Retinal pigment epithelial cell (primary cell): Measurements from ENCODE around the gene ARHGAP24.
"Not testable (repeated sequence)": the region's sequence is repeated elsewhere in the genome, so short reads cannot be mapped to it uniquely, and the experiment has no call there.

ENCODE experiments used
- DNase-seq: peaks from one replicate; pipeline ENCODE4 v3.0.0-alpha.2; 2010; ENCODE audit warnings: low read depth
- H3K4me3 ChIP-seq: 2 replicates; pipeline ENCODE4 v1.5.1; 2011; ENCODE audit warnings: mild to moderate bottlenecking, low read length, control low read depth, moderate library complexity
- TF ChIP-seq, protein P1 (sequence below): conservative IDR thresholded peaks from 2 replicates; pipeline ENCODE4 v1.5.1; 2011; ENCODE audit warnings: low read depth, low read length, control low read depth, inconsistent platforms

ARHGAP24 gene

DNA sequence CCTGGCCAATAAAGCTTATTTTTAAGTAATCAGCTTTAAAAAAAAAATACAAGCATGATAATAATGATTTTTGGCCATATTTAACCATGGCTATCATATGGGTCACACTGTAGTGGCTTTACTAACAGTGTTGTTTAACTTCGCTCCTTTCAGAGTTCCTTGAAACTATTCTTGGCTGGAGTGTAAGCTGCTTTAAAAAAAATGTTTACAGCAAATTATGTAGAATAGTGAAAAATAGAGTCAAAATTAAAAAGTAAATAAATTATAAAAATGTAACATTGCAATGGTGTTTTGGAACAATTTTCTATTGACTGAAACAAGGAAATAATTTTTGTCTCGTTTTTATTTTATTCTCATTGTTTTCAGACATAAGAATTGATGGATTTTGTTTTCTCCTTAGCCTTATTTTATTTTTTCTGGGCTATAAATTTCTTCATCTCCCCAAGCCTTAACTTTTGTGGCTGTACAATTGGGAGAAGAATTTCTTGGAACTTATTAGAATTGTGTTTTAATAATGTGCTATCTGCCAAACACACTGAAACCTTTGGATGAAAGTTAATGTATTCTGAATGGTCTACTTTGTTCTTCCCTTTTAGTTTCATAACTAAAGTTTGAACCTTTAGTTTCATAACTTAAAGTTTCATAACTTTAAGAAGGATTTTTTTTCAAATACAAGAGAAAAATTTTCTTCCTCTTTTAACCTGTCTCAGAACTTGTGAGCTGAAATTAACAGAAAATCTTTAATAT is 182.0 kb downstream of the ARHGAP24 start:
- H3K4me3 ChIP-seq = no peak overlapping the region
- no peak for DNase-seq
- TF ChIP-seq, protein P1, sequence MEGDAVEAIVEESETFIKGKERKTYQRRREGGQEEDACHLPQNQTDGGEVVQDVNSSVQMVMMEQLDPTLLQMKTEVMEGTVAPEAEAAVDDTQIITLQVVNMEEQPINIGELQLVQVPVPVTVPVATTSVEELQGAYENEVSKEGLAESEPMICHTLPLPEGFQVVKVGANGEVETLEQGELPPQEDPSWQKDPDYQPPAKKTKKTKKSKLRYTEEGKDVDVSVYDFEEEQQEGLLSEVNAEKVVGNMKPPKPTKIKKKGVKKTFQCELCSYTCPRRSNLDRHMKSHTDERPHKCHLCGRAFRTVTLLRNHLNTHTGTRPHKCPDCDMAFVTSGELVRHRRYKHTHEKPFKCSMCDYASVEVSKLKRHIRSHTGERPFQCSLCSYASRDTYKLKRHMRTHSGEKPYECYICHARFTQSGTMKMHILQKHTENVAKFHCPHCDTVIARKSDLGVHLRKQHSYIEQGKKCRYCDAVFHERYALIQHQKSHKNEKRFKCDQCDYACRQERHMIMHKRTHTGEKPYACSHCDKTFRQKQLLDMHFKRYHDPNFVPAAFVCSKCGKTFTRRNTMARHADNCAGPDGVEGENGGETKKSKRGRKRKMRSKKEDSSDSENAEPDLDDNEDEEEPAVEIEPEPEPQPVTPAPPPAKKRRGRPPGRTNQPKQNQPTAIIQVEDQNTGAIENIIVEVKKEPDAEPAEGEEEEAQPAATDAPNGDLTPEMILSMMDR = no peak

- TF ChIP-seq, protein P1 = no peak
- DNase-seq = no peak
- no peak overlapping the region for H3K4me3 ChIP-seq
Measured at GRCh38 chr4:85658766-85659439, 184.0 kb downstream of the ARHGAP24 start.

GRCh38 chr4:85659610-85660218 is 184.8 kb downstream of the ARHGAP24 start:
- no peak for DNase-seq
- TF ChIP-seq, protein P1 = no peak
- no peak overlapping the region for H3K4me3 ChIP-seq

DNA sequence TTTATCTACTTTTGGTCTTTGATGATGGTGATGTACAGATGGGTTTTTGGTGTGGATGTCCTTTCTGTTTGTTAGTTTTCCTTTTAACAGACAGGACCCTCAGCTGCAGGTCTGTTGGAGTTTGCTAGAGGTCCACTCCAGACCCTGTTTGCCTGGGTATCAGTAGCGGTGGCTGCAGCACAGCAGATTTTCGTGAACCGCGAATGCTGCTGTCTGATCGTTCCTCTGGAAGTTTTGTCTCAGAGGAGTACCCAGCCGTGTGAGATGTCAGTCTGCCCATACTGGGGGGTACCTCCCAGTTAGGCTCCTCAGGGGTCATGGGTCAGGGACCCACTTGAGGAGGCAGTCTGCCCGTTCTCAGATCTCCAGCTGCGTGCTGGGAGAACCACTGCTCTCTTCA is 191.7 kb downstream of the ARHGAP24 start:
- not testable (repeated sequence) for DNase-seq, H3K4me3 ChIP-seq

DNA sequence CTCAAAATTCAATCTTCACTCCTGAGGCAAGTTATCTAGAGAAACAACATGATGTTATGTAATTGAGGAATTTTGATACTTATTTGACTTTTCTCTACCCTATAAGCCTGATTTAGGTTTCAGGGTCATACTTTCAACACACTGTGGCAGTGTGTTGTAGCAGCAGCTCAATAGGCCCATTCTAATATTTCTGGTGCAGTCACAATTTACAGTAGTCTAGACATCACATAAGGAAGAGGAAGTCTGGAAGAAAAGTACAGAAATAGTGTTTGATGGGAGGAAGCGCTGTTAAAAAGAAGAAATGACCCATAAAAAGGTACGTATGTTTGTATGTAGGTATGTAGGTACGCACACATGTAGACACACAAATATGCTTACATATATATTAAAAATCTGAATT is 194.3 kb downstream of the ARHGAP24 start:
- DNase-seq = no peak
- TF ChIP-seq, protein P1 = no peak
- H3K4me3 ChIP-seq = no peak overlapping the region

GRCh38 chr4:85669992-85670548 is 195.1 kb downstream of the ARHGAP24 start:
- TF ChIP-seq, protein P1 = no peak
- no peak for DNase-seq
- no peak overlapping the region for H3K4me3 ChIP-seq

GRCh38 chr4:85671120-85671519 is 196.2 kb downstream of the ARHGAP24 start:
- DNase-seq = no peak
- TF ChIP-seq, protein P1 = no peak
- no peak overlapping the region for H3K4me3 ChIP-seq
